ENCODE measurements around the gene SMPDL3B. TPM values are rescaled to one million over a fixed set of nuclear protein-coding genes. Genes with fewer than 3 reads are reported as not detected.

SMPDL3B gene
- polyA plus RNA-seq, 2 donors: 0.59 to 0.98 TPM

GRCh38 chr1:27938488-27938887 lies 3.7 kb downstream of the SMPDL3B start:
- Histone ChIP-seq H3K9me3 (ENCODE audit: control insufficient read depth in 2 of 2, insufficient read depth in 1 of 2, low read depth in 1 of 2, low read length in 1 of 2) (no peaks in the 10 kb centered on the region), H3K36me3 (ENCODE audit: control insufficient read depth in 2 of 2, insufficient read depth in 2 of 2, low read length in 1 of 2) (no peaks in the 10 kb centered on the region), H3K4me3 (ENCODE audit: low read depth in 1 of 2, low read length in 2 of 2) (no peak overlapping the region), H3K27me3 (ENCODE audit: control insufficient read depth in 1 of 2, insufficient read depth in 2 of 2, low read length in 2 of 2) (no peaks in the 10 kb centered on the region), H3K27ac (ENCODE audit: low read depth in 2 of 2, low read length in 1 of 2) (no peak overlapping the region), H3K4me1 (ENCODE audit: control insufficient read depth in 2 of 2, insufficient read depth in 2 of 2, low read length in 1 of 2) (peaks cover 4 to 5% of the 10 kb centered on the region in 2 donors)
- 83% methylated on average over 4 of the region's 4 CpGs for WGBS, 2 donors

- Histone ChIP-seq H3K27ac (ENCODE audit: low read depth in 2 of 2, low read length in 1 of 2) (no peak overlapping the region), H3K9me3 (ENCODE audit: control insufficient read depth in 2 of 2, insufficient read depth in 1 of 2, low read depth in 1 of 2, low read length in 1 of 2) (no peaks in the 10 kb centered on the region), H3K36me3 (ENCODE audit: control insufficient read depth in 2 of 2, insufficient read depth in 2 of 2, low read length in 1 of 2) (no peaks in the 10 kb centered on the region), H3K4me1 (ENCODE audit: control insufficient read depth in 2 of 2, insufficient read depth in 2 of 2, low read length in 1 of 2) (peaks cover 0 to 3% of the 10 kb centered on the region in 2 donors), H3K4me3 (ENCODE audit: low read depth in 1 of 2, low read length in 2 of 2) (no peak overlapping the region), H3K27me3 (ENCODE audit: control insufficient read depth in 1 of 2, insufficient read depth in 2 of 2, low read length in 2 of 2) (no peaks in the 10 kb centered on the region)
- 41 to 46% methylated on average over 6 of the region's 6 CpGs for WGBS, 2 donors
Observed at GRCh38 chr1:27940297-27940696, 5.5 kb downstream of the SMPDL3B start.

- no peaks in the 10 kb centered on the region for H3K27me3 ChIP-seq (ENCODE audit: control insufficient read depth in 1 of 2, insufficient read depth in 2 of 2, low read length in 2 of 2)
- H3K27ac ChIP-seq (ENCODE audit: low read depth in 2 of 2, low read length in 1 of 2): no peak overlapping the region
- no peaks in the 10 kb centered on the region for H3K36me3 ChIP-seq (ENCODE audit: control insufficient read depth in 2 of 2, insufficient read depth in 2 of 2, low read length in 1 of 2)
- no peak overlapping the region for H3K4me3 ChIP-seq (ENCODE audit: low read depth in 1 of 2, low read length in 2 of 2)
- WGBS, 2 donors: 91 to 92% methylated on average over 9 of the region's 9 CpGs
- H3K9me3 ChIP-seq (ENCODE audit: control insufficient read depth in 2 of 2, insufficient read depth in 1 of 2, low read depth in 1 of 2, low read length in 1 of 2): no peaks in the 10 kb centered on the region
- H3K4me1 ChIP-seq (ENCODE audit: control insufficient read depth in 2 of 2, insufficient read depth in 2 of 2, low read length in 1 of 2): no peaks in the 10 kb centered on the region
Observed at GRCh38 chr1:27940870-27941560, 6.2 kb downstream of the SMPDL3B start.

GRCh38 chr1:27941671-27942540 lies 7.1 kb downstream of the SMPDL3B start:
- no peaks in the 10 kb centered on the region for H3K9me3 ChIP-seq (ENCODE audit: control insufficient read depth in 2 of 2, insufficient read depth in 1 of 2, low read depth in 1 of 2, low read length in 1 of 2)
- H3K27me3 ChIP-seq (ENCODE audit: control insufficient read depth in 1 of 2, insufficient read depth in 2 of 2, low read length in 2 of 2): no peaks in the 10 kb centered on the region
- no peaks in the 10 kb centered on the region for H3K36me3 ChIP-seq (ENCODE audit: control insufficient read depth in 2 of 2, insufficient read depth in 2 of 2, low read length in 1 of 2)
- H3K27ac ChIP-seq (ENCODE audit: low read depth in 2 of 2, low read length in 1 of 2): no peak overlapping the region
- H3K4me3 ChIP-seq (ENCODE audit: low read depth in 1 of 2, low read length in 2 of 2): no peak overlapping the region
- WGBS, 2 donors: 86 to 89% methylated on average over 12 of the region's 12 CpGs
- no peaks in the 10 kb centered on the region for H3K4me1 ChIP-seq (ENCODE audit: control insufficient read depth in 2 of 2, insufficient read depth in 2 of 2, low read length in 1 of 2)

GRCh38 chr1:27945020-27945419 lies 10.2 kb downstream of the SMPDL3B start:
- Histone ChIP-seq H3K9me3 (ENCODE audit: control insufficient read depth in 2 of 2, insufficient read depth in 1 of 2, low read depth in 1 of 2, low read length in 1 of 2) (no peaks in the 10 kb centered on the region), H3K4me1 (ENCODE audit: control insufficient read depth in 2 of 2, insufficient read depth in 2 of 2, low read length in 1 of 2) (no peaks in the 10 kb centered on the region), H3K27ac (ENCODE audit: low read depth in 2 of 2, low read length in 1 of 2) (no peak overlapping the region), H3K36me3 (ENCODE audit: control insufficient read depth in 2 of 2, insufficient read depth in 2 of 2, low read length in 1 of 2) (no peaks in the 10 kb centered on the region), H3K4me3 (ENCODE audit: low read depth in 1 of 2, low read length in 2 of 2) (no peak overlapping the region), H3K27me3 (ENCODE audit: control insufficient read depth in 1 of 2, insufficient read depth in 2 of 2, low read length in 2 of 2) (no peaks in the 10 kb centered on the region)
- 89 to 91% methylated on average over 5 of the region's 5 CpGs for WGBS, 2 donors

GRCh38 chr1:27949027-27949426 lies 14.2 kb downstream of the SMPDL3B start:
- WGBS, 2 donors: 88 to 90% methylated on average over 8 of the region's 8 CpGs
- no peaks in the 10 kb centered on the region for H3K9me3 ChIP-seq (ENCODE audit: control insufficient read depth in 2 of 2, insufficient read depth in 1 of 2, low read depth in 1 of 2, low read length in 1 of 2)
- H3K4me1 ChIP-seq (ENCODE audit: control insufficient read depth in 2 of 2, insufficient read depth in 2 of 2, low read length in 1 of 2): no peaks in the 10 kb centered on the region
- H3K4me3 ChIP-seq (ENCODE audit: low read depth in 1 of 2, low read length in 2 of 2): no peak overlapping the region
- H3K27me3 ChIP-seq (ENCODE audit: control insufficient read depth in 1 of 2, insufficient read depth in 2 of 2, low read length in 2 of 2): no peaks in the 10 kb centered on the region
- no peak overlapping the region for H3K27ac ChIP-seq (ENCODE audit: low read depth in 2 of 2, low read length in 1 of 2)
- no peaks in the 10 kb centered on the region for H3K36me3 ChIP-seq (ENCODE audit: control insufficient read depth in 2 of 2, insufficient read depth in 2 of 2, low read length in 1 of 2)

GRCh38 chr1:27951396-27951795 lies 16.6 kb downstream of the SMPDL3B start:
- Histone ChIP-seq H3K36me3 (ENCODE audit: control insufficient read depth in 2 of 2, insufficient read depth in 2 of 2, low read length in 1 of 2) (no peaks in the 10 kb centered on the region), H3K9me3 (ENCODE audit: control insufficient read depth in 2 of 2, insufficient read depth in 1 of 2, low read depth in 1 of 2, low read length in 1 of 2) (no peaks in the 10 kb centered on the region), H3K27ac (ENCODE audit: low read depth in 2 of 2, low read length in 1 of 2) (no peak overlapping the region), H3K27me3 (ENCODE audit: control insufficient read depth in 1 of 2, insufficient read depth in 2 of 2, low read length in 2 of 2) (no peaks in the 10 kb centered on the region), H3K4me3 (ENCODE audit: low read depth in 1 of 2, low read length in 2 of 2) (no peak overlapping the region), H3K4me1 (ENCODE audit: control insufficient read depth in 2 of 2, insufficient read depth in 2 of 2, low read length in 1 of 2) (no peaks in the 10 kb centered on the region)
- 65 to 67% methylated on average over 3 of the region's 3 CpGs for WGBS, 2 donors

- Histone ChIP-seq H3K4me3 (ENCODE audit: low read depth in 1 of 2, low read length in 2 of 2) (no peak overlapping the region), H3K36me3 (ENCODE audit: control insufficient read depth in 2 of 2, insufficient read depth in 2 of 2, low read length in 1 of 2) (no peaks in the 10 kb centered on the region), H3K9me3 (ENCODE audit: control insufficient read depth in 2 of 2, insufficient read depth in 1 of 2, low read depth in 1 of 2, low read length in 1 of 2) (no peaks in the 10 kb centered on the region), H3K4me1 (ENCODE audit: control insufficient read depth in 2 of 2, insufficient read depth in 2 of 2, low read length in 1 of 2) (no peaks in the 10 kb centered on the region), H3K27ac (ENCODE audit: low read depth in 2 of 2, low read length in 1 of 2) (no peak overlapping the region), H3K27me3 (ENCODE audit: control insufficient read depth in 1 of 2, insufficient read depth in 2 of 2, low read length in 2 of 2) (no peaks in the 10 kb centered on the region)
- WGBS, 2 donors: 54 to 58% methylated on average over 3 of the region's 3 CpGs
Observed at GRCh38 chr1:27952147-27952546, 17.3 kb downstream of the SMPDL3B start.

GRCh38 chr1:27954186-27954585 lies 19.4 kb downstream of the SMPDL3B start:
- Histone ChIP-seq H3K4me1 (ENCODE audit: control insufficient read depth in 2 of 2, insufficient read depth in 2 of 2, low read length in 1 of 2) (no peaks in the 10 kb centered on the region), H3K36me3 (ENCODE audit: control insufficient read depth in 2 of 2, insufficient read depth in 2 of 2, low read length in 1 of 2) (no peaks in the 10 kb centered on the region), H3K9me3 (ENCODE audit: control insufficient read depth in 2 of 2, insufficient read depth in 1 of 2, low read depth in 1 of 2, low read length in 1 of 2) (no peaks in the 10 kb centered on the region), H3K27me3 (ENCODE audit: control insufficient read depth in 1 of 2, insufficient read depth in 2 of 2, low read length in 2 of 2) (no peaks in the 10 kb centered on the region), H3K27ac (ENCODE audit: low read depth in 2 of 2, low read length in 1 of 2) (no peak overlapping the region), H3K4me3 (ENCODE audit: low read depth in 1 of 2, low read length in 2 of 2) (no peak overlapping the region)
- WGBS, 2 donors: 91 to 94% methylated on average over 10 of the region's 10 CpGs
